Neural crest cell (in vitro differentiated cells): ENCODE data around the gene CPA3. TPM values are rescaled to one million over a fixed set of nuclear protein-coding genes. Genes with fewer than 3 reads are reported as not detected.

Experiments
- DNase-seq: peaks from one replicate; pipeline ENCODE4 v3.0.0; 2021; ENCODE audit warnings: low read depth, mixed read lengths, low spot score
- H3K27ac Mint-ChIP-seq: one replicate; pipeline ENCODE4 v1.8.0; 2021; ENCODE audit warnings: mild to moderate bottlenecking, mixed read lengths; ENCODE audit not compliant: unreplicated experiment
- H3K27me3 Mint-ChIP-seq: 2 replicates; pipeline ENCODE4 v1.8.0; 2021; ENCODE audit warnings: low read depth, mild to moderate bottlenecking, mixed read lengths
- H3K36me3 Mint-ChIP-seq: 2 replicates; pipeline ENCODE4 v1.8.0; 2021; ENCODE audit warnings: low read depth, mild to moderate bottlenecking, mixed read lengths
- H3K4me1 Mint-ChIP-seq: 2 replicates; pipeline ENCODE4 v1.8.0; 2021; ENCODE audit warnings: mixed read lengths
- H3K4me3 Mint-ChIP-seq: one replicate; pipeline ENCODE4 v1.8.0; 2021; ENCODE audit warnings: mild to moderate bottlenecking, mixed read lengths
- H3K9me3 Mint-ChIP-seq: 2 replicates; pipeline ENCODE4 v1.8.0; 2021; ENCODE audit warnings: mixed read lengths
- CTCF ChIP-seq: fragments of 200-600 bp; sonication (generic); conservative IDR thresholded peaks from 2 replicates; pipeline ENCODE4 v1.5.0; 2021; ENCODE audit warnings: antibody characterized with exemption, mild to moderate bottlenecking
- total RNA-seq: library from RNA; stranded (reverse); gene quantifications from 2 replicates; pipeline ENCODE4 v1.2.1, GENCODE V29; 2021

Gene CPA3
- total RNA-seq, 1 donor from 2014 or later, result not detected

- H3K4me1 Mint-ChIP-seq, result no peaks in the 10 kb centered on the region
Observed at GRCh38 chr3:148911592-148911991, 46.5 kb downstream of the CPA3 start.

GRCh38 chr3:148914936-148915690, 50.0 kb downstream of the CPA3 start:
- Mint-ChIP-seq H3K4me3 (no peak overlapping the region), H3K4me1 (no peaks in the 10 kb centered on the region), H3K9me3 (peaks cover 5% of the 10 kb centered on the region), H3K27ac (no peak overlapping the region), H3K27me3 (no peaks in the 10 kb centered on the region), H3K36me3 (no peaks in the 10 kb centered on the region)
- no peak for DNase-seq
- TF ChIP-seq CTCF, result no peak

More at GRCh38 chr3:148911592-148911991, 46.5 kb downstream of the CPA3 start:
- Mint-ChIP-seq H3K27ac (no peak overlapping the region), H3K4me3 (no peak overlapping the region), H3K9me3 (no peaks in the 10 kb centered on the region), H3K36me3 (no peaks in the 10 kb centered on the region), H3K27me3 (no peaks in the 10 kb centered on the region)
- TF ChIP-seq CTCF, result no peak
- DNase-seq, result no peak

- Mint-ChIP-seq H3K9me3 (peaks cover 7% of the 10 kb centered on the region), H3K27me3 (no peaks in the 10 kb centered on the region)
- no peak for TF ChIP-seq CTCF
Observed at GRCh38 chr3:148916132-148916531, 51.0 kb downstream of the CPA3 start.

GRCh38 chr3:148922467-148922866, 57.4 kb downstream of the CPA3 start:
- Mint-ChIP-seq H3K4me1 (no peaks in the 10 kb centered on the region), H3K27me3 (no peaks in the 10 kb centered on the region), H3K4me3 (no peak overlapping the region), H3K36me3 (no peaks in the 10 kb centered on the region), H3K27ac (no peak overlapping the region), H3K9me3 (peaks cover 7% of the 10 kb centered on the region)
- no peak for TF ChIP-seq CTCF
- DNase-seq, result no peak

More at GRCh38 chr3:148916132-148916531, 51.0 kb downstream of the CPA3 start:
- no peak overlapping the region for H3K4me3 Mint-ChIP-seq
- no peaks in the 10 kb centered on the region for H3K4me1 Mint-ChIP-seq
- no peak for DNase-seq
- no peak overlapping the region for H3K27ac Mint-ChIP-seq
- no peaks in the 10 kb centered on the region for H3K36me3 Mint-ChIP-seq

- H3K9me3 Mint-ChIP-seq, result peaks cover 5% of the 10 kb centered on the region
- DNase-seq, result no peak
- H3K4me3 Mint-ChIP-seq, result no peak overlapping the region
- H3K36me3 Mint-ChIP-seq, result no peaks in the 10 kb centered on the region
- TF ChIP-seq CTCF, result no peak
- H3K4me1 Mint-ChIP-seq, result no peaks in the 10 kb centered on the region
- H3K27ac Mint-ChIP-seq, result no peak overlapping the region
- no peaks in the 10 kb centered on the region for H3K27me3 Mint-ChIP-seq
Observed at GRCh38 chr3:148923592-148923991, 58.5 kb downstream of the CPA3 start.
